ENCODE data around the gene BAZ1B.

GRCh38 chr7:73519867-73520672, 2.0 kb downstream of the BAZ1B start:
- TF ChIP-seq CTCF (IDR thresholded peaks at IDR 0.05): no peak
- TF ChIP-seq POLR2A (IDR thresholded peaks at IDR 0.05): no peak

Measured in adrenal gland (tissue), 5 donors.